Lower lobe of right lung (tissue), 2 donors: ENCODE results near the gene EVI5. TPM values are rescaled to one million over a fixed set of nuclear protein-coding genes. Genes with fewer than 3 reads are reported as not detected.

Experiments used
- ATAC-seq, 2 donors: fragments of 200-7000 bp; cut with Tn5 transposase; one replicate each; pipeline ENCODE4 v1.9.1; 2020 to 2022; ENCODE audit warnings: mild to moderate bottlenecking in 2 of 2, moderate library complexity in 2 of 2
- DNase-seq: peaks from one replicate; pipeline ENCODE4 v3.0.0-alpha.2; 2020
- H3K27ac ChIP-seq: fragments of 200-600 bp; one replicate; pipeline ENCODE4 v1.8.0; 2022
- H3K27me3 ChIP-seq: fragments of 200-600 bp; one replicate; pipeline ENCODE4 v1.8.0; 2022; ENCODE audit warnings: low read depth
- H3K36me3 ChIP-seq: fragments of 200-600 bp; one replicate; pipeline ENCODE4 v1.8.0; 2022; ENCODE audit warnings: mild to moderate bottlenecking
- H3K4me1 ChIP-seq: fragments of 200-600 bp; one replicate; pipeline ENCODE4 v1.8.0; 2022
- H3K4me3 ChIP-seq: fragments of 200-600 bp; one replicate; pipeline ENCODE4 v1.8.0; 2022; ENCODE audit warnings: mild to moderate bottlenecking
- H3K9me3 ChIP-seq: fragments of 200-600 bp; one replicate; pipeline ENCODE4 v1.8.0; 2022
- intact Hi-C: fragments of 100-400 bp; cut with DNase I; formaldehyde crosslinking; loops from one replicate; pipeline ENCODE4 v1.11.0; 2022
- long read RNA-seq: library from polyadenylated mRNA; unstranded; transcript quantifications from one replicate; pipeline ENCODE4 v2.0.0, GENCODE V29; 2021
- total RNA-seq: library from RNA; stranded (reverse); fragmentation: NEBNext Ultra II Directional; extraction: Animal tissue kit (Norgen Biotek cat#: 25700); gene quantifications from one replicate; pipeline ENCODE4 v1.2.1, GENCODE V29; 2021
- TF ChIP-seq, protein P1 (sequence below): fragments of 200-600 bp; IDR thresholded peaks from one replicate; pipeline ENCODE4 v1.8.0; 2022; ENCODE audit warnings: antibody characterized with exemption, mild to moderate bottlenecking
- donor health status: DM: no; HTN: yes; CAD: no; lungs with severe emphysema.

Gene EVI5
- 48.5 TPM for total RNA-seq
- long read RNA-seq, partial matches to known transcripts: 11 of 33 reads
- long read RNA-seq, other reads (novel, unspliced or antisense): 22 of 33 reads

DNA sequence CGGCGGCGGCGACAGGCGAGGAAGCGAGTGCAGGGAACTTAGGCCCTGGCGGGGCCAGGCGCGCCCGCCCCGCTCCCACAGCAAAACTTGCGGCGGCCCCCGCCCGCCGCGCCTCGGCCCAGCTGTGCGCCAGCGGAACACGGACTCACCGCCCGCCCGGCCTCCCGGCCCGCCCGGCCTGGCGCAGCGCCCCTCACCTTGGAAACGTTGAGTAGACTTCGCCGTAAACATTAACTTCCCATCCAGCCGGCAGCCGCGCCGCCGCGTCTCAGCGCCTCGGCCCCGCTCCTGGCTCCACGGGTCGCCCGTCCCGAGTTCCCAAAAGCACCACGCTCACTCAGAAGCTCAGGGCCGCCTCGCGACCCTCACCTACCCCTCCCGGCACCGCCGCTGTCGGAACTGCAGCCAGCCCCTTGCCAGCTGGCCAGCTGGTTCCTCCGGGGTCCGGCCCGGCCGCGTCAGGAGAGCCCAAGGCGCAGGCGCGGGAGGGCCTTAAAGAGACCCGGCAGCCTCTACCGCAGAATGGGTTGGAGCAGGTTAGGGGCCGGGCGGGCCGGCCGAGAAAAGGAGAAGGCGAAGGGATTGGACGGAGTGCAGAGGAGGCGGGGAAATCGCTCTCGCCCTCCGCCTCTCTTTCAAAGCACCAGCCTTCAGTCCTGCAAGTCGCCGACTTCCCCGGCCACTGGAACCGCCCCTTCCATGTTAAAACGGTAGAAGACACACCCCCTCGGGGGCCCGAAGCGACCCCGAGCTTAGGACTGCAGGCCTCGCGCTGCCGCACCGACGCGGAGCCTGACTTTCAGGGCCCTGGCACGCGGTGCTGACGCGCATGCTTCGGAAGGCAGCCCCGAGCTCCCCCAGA is at the start of gene EVI5:
Gene EVI5 (minus strand): TSS at position 470 of the 862 bp plus-strand sequence. CDS start 48,562 bp downstream, outside the sequence.
- TF ChIP-seq, protein P1, sequence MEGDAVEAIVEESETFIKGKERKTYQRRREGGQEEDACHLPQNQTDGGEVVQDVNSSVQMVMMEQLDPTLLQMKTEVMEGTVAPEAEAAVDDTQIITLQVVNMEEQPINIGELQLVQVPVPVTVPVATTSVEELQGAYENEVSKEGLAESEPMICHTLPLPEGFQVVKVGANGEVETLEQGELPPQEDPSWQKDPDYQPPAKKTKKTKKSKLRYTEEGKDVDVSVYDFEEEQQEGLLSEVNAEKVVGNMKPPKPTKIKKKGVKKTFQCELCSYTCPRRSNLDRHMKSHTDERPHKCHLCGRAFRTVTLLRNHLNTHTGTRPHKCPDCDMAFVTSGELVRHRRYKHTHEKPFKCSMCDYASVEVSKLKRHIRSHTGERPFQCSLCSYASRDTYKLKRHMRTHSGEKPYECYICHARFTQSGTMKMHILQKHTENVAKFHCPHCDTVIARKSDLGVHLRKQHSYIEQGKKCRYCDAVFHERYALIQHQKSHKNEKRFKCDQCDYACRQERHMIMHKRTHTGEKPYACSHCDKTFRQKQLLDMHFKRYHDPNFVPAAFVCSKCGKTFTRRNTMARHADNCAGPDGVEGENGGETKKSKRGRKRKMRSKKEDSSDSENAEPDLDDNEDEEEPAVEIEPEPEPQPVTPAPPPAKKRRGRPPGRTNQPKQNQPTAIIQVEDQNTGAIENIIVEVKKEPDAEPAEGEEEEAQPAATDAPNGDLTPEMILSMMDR: no peak
- no peaks in the 10 kb centered on the region for H3K36me3 ChIP-seq
- ATAC-seq: peak; percentile 98 to 99
- H3K4me1 ChIP-seq: peaks cover 25% of the 10 kb centered on the region
- peak; percentile 97 for DNase-seq
- peak within 1 kb of the TSS; percentile 100 for H3K27ac ChIP-seq
- peak within 1 kb of the TSS; percentile 75 for H3K4me3 ChIP-seq
- H3K9me3 ChIP-seq: no peaks in the 10 kb centered on the region
- H3K27me3 ChIP-seq: no peaks in the 10 kb centered on the region
- intact Hi-C loops: no loop called here

- H3K27me3 ChIP-seq: no peaks in the 10 kb centered on the region
- peaks cover 57% of the 10 kb centered on the region for H3K4me1 ChIP-seq
- H3K9me3 ChIP-seq: no peaks in the 10 kb centered on the region
- DNase-seq (no peak), ATAC-seq (no peak)
- intact Hi-C loops: no loop called here
- no peak overlapping the region for H3K27ac ChIP-seq
- H3K36me3 ChIP-seq: peaks cover 63% of the 10 kb centered on the region
- TF ChIP-seq, protein P1: no peak
- no peak overlapping the region for H3K4me3 ChIP-seq
Observed at GRCh38 chr1:92834617-92835016, 49.7 kb upstream of the EVI5 start.

GRCh38 chr1:92833840-92834239 is 48.9 kb upstream of the EVI5 start:
- Histone ChIP-seq H3K36me3 (peaks cover 55% of the 10 kb centered on the region), H3K27ac (peak overlapping the region; percentile 93), H3K27me3 (no peaks in the 10 kb centered on the region), H3K4me1 (peaks cover 50% of the 10 kb centered on the region), H3K9me3 (no peaks in the 10 kb centered on the region), H3K4me3 (peak overlapping the region; percentile 88)
- TF ChIP-seq, protein P1: no peak
- ATAC-seq: no peak
- intact Hi-C loops: no loop called here
- no peak for DNase-seq

DNA sequence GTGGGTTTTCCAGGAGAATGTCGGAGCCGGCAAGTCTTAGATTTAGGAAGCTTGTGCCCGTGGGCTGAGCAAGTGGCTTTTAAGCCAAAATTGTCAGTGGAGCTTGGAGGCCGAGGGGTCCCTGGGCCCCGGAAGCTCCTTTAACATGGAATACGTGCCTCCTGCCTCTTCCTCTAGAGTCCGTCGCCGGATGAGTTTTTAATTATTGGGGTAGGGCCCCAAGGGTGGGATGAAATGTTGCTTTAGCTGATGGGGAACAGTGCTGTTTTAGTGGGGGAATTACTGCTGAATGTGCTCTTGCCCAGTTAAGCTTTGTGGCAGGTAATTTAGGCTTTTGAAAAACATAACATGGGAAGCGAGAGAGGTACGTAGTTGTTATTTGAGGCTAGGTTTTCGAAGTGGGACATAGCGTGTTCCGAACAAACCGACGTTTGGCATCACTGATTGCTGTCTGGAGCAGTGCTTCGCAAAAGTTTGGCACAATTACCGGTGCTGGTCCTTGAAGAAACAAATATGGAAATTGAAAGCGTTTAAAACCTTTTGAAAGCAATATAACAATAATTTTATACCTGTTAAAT is 47.7 kb upstream of the EVI5 start:
- Histone ChIP-seq H3K27ac (peak overlapping the region; percentile 93), H3K4me3 (peak overlapping the region; percentile 88), H3K27me3 (no peaks in the 10 kb centered on the region), H3K36me3 (peaks cover 43% of the 10 kb centered on the region), H3K4me1 (peaks cover 44% of the 10 kb centered on the region), H3K9me3 (no peaks in the 10 kb centered on the region)
- ATAC-seq (peak; percentile 4 to 30), DNase-seq (no peak)
- intact Hi-C loops: no loop called here
- TF ChIP-seq, protein P1: no peak

GRCh38 chr1:92831762-92832536 is 47.0 kb upstream of the EVI5 start, which contains the start of gene RPL5:
Gene RPL5 (plus strand): TSS chr1:92832040. CDS start chr1:92832115, 75 bp downstream.
- TF ChIP-seq, protein P1: peak; percentile 90
- Histone ChIP-seq H3K4me3 (peak within 1 kb of the TSS; percentile 88), H3K4me1 (peaks cover 38% of the 10 kb centered on the region), H3K36me3 (peaks cover 36% of the 10 kb centered on the region), H3K27ac (peak within 1 kb of the TSS; percentile 93), H3K27me3 (no peaks in the 10 kb centered on the region), H3K9me3 (no peaks in the 10 kb centered on the region)
- DNase-seq (peak; percentile 97), ATAC-seq (peak; percentile 99 to 100)
- intact Hi-C loops: no loop called here
